ENCODE measurements around the gene SPATA32. TPM values are rescaled to one million over a fixed set of nuclear protein-coding genes. Genes with fewer than 3 reads are reported as not detected.
"Not testable (repeated sequence)": the region's sequence is repeated elsewhere in the genome, so short reads cannot be mapped to it uniquely, and the experiment has no call there.

SPATA32 gene
- total and polyA plus RNA-seq, 5 donors from 2014 or later: 0.20 to 0.60 (median 0.36) TPM; not detected in 2

DNA sequence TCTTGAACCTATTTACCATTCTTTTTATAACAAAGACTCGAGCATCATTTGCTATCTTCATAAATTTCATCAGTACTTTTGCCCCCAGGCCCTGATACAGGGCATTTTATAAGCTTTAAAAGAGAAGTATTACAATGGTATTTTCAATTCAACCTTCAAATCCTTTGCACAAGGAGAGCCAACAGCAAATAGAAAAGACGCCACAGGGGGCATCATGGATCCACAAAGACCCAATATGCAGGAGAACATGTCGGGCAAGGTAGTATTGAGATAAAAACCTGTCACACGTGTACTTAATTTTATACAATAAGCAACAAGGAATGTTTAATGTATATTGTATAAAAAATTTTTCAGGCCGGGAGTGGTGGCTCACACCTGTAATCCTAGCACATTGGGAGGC is 44.7 kb upstream of the SPATA32 start:
- Mint-ChIP-seq H3K4me3 (peak overlapping the region in 1 of 4 donors; percentile 64), H3K9me3 (no peaks in the 10 kb centered on the region), H3K27ac (peak overlapping the region in 2 of 3 donors; percentile 80 to 85), H3K36me3 (peaks cover 14% of the 10 kb centered on the region), H3K4me1 (peaks cover 36 to 85% (median 64%) of the 10 kb centered on the region in 4 donors), H3K27me3 (no peaks in the 10 kb centered on the region)
- peak overlapping the region; percentile 80 for H3K27ac ChIP-seq (ENCODE audit: insufficient read depth, low read length, poor library complexity, severe bottlenecking)
- H3K27me3 ChIP-seq (ENCODE audit: control insufficient read depth, insufficient read depth, low read length): no peaks in the 10 kb centered on the region
- no peaks in the 10 kb centered on the region for H3K9me3 ChIP-seq (ENCODE audit: control insufficient read depth in 2 of 2, low read length in 2 of 2)
- H3K4me3 ChIP-seq (ENCODE audit: low read depth, low read length): peak overlapping the region; percentile 7
- peaks cover 78% of the 10 kb centered on the region for H3K4me1 ChIP-seq (ENCODE audit: control insufficient read depth, insufficient read depth, low read length, poor library complexity, severe bottlenecking)
- DNase-seq (no peak), ATAC-seq (ENCODE audit: low read depth in 2 of 2) (no peak)
- H3K36me3 ChIP-seq (ENCODE audit: control insufficient read depth, insufficient read depth, low read length): peaks cover 16% of the 10 kb centered on the region

DNA sequence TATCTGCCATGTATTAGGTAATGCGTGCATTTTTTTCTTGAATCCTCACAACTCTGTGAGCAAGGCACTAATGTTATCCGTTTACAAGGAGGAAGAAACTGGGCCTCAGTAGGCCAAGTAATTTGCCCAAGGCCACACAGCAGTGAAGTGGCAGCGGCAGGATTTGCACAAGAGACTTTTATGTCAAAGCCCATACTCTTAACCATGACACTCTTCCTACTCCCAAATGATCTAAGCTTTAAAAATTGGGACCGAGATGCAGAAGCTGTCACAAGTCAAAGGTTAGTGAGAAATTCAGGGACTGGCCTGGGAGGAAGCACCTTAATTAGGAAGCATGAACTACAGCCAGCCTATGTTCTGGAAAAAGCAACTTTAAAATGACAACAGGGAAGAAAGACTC is 44.2 kb upstream of the SPATA32 start:
- Histone ChIP-seq H3K9me3 (ENCODE audit: control insufficient read depth in 2 of 2, low read length in 2 of 2) (no peaks in the 10 kb centered on the region), H3K27ac (ENCODE audit: insufficient read depth, low read length, poor library complexity, severe bottlenecking) (peak overlapping the region; percentile 80), H3K36me3 (ENCODE audit: control insufficient read depth, insufficient read depth, low read length) (peaks cover 16% of the 10 kb centered on the region), H3K4me3 (ENCODE audit: low read depth, low read length) (peak overlapping the region; percentile 7), H3K4me1 (ENCODE audit: control insufficient read depth, insufficient read depth, low read length, poor library complexity, severe bottlenecking) (peaks cover 73% of the 10 kb centered on the region), H3K27me3 (ENCODE audit: control insufficient read depth, insufficient read depth, low read length) (no peaks in the 10 kb centered on the region)
- DNase-seq: no peak
- no peaks in the 10 kb centered on the region for H3K27me3 Mint-ChIP-seq
- peak overlapping the region; percentile 76 to 85 (median 80) for H3K27ac Mint-ChIP-seq
- H3K4me3 Mint-ChIP-seq: peak overlapping the region in 1 of 4 donors; percentile 64
- peaks cover 36 to 85% (median 60%) of the 10 kb centered on the region in 4 donors for H3K4me1 Mint-ChIP-seq
- no peak for ATAC-seq (ENCODE audit: low read depth in 2 of 2)
- H3K36me3 Mint-ChIP-seq: peaks cover 14% of the 10 kb centered on the region
- no peaks in the 10 kb centered on the region for H3K9me3 Mint-ChIP-seq

DNA sequence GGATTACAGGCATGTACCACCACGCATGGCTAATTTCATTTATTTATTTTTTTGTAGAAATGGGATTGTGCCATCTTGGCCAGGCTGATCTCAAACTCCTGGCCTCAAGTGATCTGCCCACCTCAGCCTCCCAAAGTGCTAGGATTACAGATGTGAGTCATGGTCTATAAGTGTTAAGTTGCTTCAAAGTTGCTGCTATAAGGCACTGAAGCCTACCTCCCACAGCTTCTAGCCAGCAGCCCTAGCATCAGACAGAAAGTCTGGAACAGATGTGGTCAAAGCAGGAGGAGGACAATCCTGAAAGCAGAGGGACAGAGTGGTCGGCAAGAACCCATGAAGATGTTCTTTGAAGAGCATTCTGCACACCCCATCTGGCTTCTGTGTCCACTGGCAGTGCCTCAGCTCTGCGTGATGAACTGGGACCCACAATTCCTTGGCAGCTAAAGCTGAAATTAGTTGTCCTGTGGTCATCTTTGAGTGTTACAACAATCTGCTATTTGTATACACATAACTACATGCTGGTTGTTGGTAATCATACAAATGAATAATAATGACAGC is 43.7 kb upstream of the SPATA32 start:
- H3K27me3 ChIP-seq (ENCODE audit: control insufficient read depth, insufficient read depth, low read length): no peaks in the 10 kb centered on the region
- H3K4me3 ChIP-seq (ENCODE audit: low read depth, low read length): no peak overlapping the region
- ATAC-seq (ENCODE audit: low read depth in 2 of 2) (no peak), DNase-seq (no peak)
- no peaks in the 10 kb centered on the region for H3K27me3 Mint-ChIP-seq
- peak overlapping the region in 1 of 4 donors; percentile 64 for H3K4me3 Mint-ChIP-seq
- peaks cover 35 to 84% (median 59%) of the 10 kb centered on the region in 4 donors for H3K4me1 Mint-ChIP-seq
- peaks cover 12% of the 10 kb centered on the region for H3K36me3 Mint-ChIP-seq
- H3K27ac Mint-ChIP-seq: peak overlapping the region; percentile 22 to 80 (median 76)
- H3K4me1 ChIP-seq (ENCODE audit: control insufficient read depth, insufficient read depth, low read length, poor library complexity, severe bottlenecking): peaks cover 70% of the 10 kb centered on the region
- H3K9me3 Mint-ChIP-seq: no peaks in the 10 kb centered on the region
- no peaks in the 10 kb centered on the region for H3K9me3 ChIP-seq (ENCODE audit: control insufficient read depth in 2 of 2, low read length in 2 of 2)
- peaks cover 16% of the 10 kb centered on the region for H3K36me3 ChIP-seq (ENCODE audit: control insufficient read depth, insufficient read depth, low read length)
- no peak overlapping the region for H3K27ac ChIP-seq (ENCODE audit: insufficient read depth, low read length, poor library complexity, severe bottlenecking)

DNA sequence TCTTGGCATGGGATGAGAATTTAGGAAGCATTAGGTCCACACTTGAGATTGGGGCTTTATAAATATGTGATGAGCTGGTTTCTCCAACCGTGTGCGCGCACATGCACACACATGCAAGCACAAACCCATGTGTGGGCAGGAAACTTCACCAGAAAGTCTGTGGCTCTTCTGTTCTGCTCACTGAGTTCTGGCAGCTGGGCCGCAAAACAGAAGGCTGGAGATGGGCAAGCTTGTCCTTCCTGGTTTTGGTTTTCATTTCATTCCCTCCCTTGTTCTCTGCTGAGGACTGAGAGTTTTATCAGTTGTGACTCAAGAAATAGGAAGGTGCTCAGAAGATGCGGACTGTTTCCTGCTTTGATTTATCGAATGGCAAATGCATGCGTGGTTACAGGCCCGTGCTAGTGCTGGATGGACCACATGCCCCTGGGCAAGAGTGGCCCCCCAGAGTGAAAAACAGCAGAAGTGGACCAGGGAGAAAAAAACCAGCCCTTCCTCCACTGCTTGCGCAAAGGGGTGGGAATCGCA is 40.8 kb upstream of the SPATA32 start:
- Mint-ChIP-seq H3K9me3 (no peaks in the 10 kb centered on the region), H3K27ac (peak overlapping the region; percentile 67 to 86 (median 80)), H3K4me3 (peak overlapping the region; percentile 55 to 80 (median 65)), H3K36me3 (peaks cover 12% of the 10 kb centered on the region), H3K27me3 (no peaks in the 10 kb centered on the region), H3K4me1 (peaks cover 46 to 86% (median 64%) of the 10 kb centered on the region in 4 donors)
- no peaks in the 10 kb centered on the region for H3K27me3 ChIP-seq (ENCODE audit: control insufficient read depth, insufficient read depth, low read length)
- DNase-seq: peak in 2 of 3 donors; percentile 24 to 62
- H3K4me3 ChIP-seq (ENCODE audit: low read depth, low read length): peak overlapping the region; percentile 41
- H3K36me3 ChIP-seq (ENCODE audit: control insufficient read depth, insufficient read depth, low read length): peaks cover 20% of the 10 kb centered on the region
- H3K4me1 ChIP-seq (ENCODE audit: control insufficient read depth, insufficient read depth, low read length, poor library complexity, severe bottlenecking): peaks cover 66% of the 10 kb centered on the region
- H3K27ac ChIP-seq (ENCODE audit: insufficient read depth, low read length, poor library complexity, severe bottlenecking): peak overlapping the region; percentile 21
- ATAC-seq (ENCODE audit: low read depth in 2 of 2): peak; percentile 37 to 46
- H3K9me3 ChIP-seq (ENCODE audit: control insufficient read depth in 2 of 2, low read length in 2 of 2): no peaks in the 10 kb centered on the region

DNA sequence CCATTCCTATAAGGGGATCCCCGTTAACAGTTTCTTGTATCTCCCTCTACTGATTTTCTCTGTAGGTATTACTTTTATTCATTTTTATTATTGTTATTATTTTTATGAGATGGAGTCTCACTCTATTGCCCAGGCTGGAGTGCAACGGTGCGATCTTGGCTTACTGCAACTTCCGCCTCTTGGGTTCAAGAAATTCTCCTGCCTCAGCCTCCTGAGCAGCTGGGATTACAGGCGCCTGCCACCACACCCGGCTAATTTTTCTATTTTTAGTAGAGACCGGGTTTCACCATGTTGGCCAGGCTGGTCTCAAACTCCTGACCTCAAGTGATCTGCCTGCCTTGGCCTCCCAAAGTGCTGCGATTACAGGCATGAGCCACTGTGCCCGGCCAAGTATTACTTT is 40.3 kb upstream of the SPATA32 start:
- not testable (repeated sequence) for H3K27me3 ChIP-seq (ENCODE audit: control insufficient read depth, insufficient read depth, low read length); H3K9me3 ChIP-seq (ENCODE audit: control insufficient read depth in 2 of 2, low read length in 2 of 2); DNase-seq; H3K9me3 Mint-ChIP-seq; H3K4me3 ChIP-seq (ENCODE audit: low read depth, low read length); H3K36me3 Mint-ChIP-seq; H3K27me3 Mint-ChIP-seq; ATAC-seq (ENCODE audit: low read depth in 2 of 2)
- Histone ChIP-seq H3K36me3 (ENCODE audit: control insufficient read depth, insufficient read depth, low read length) (peaks cover 20% of the 10 kb centered on the region), H3K4me1 (ENCODE audit: control insufficient read depth, insufficient read depth, low read length, poor library complexity, severe bottlenecking) (peaks cover 66% of the 10 kb centered on the region), H3K27ac (ENCODE audit: insufficient read depth, low read length, poor library complexity, severe bottlenecking) (peak overlapping the region; percentile 21)
- Mint-ChIP-seq H3K4me1 (peaks cover 51 to 86% (median 63%) of the 10 kb centered on the region in 4 donors), H3K27ac (peak overlapping the region in 2 of 3 donors; percentile 67 to 80), H3K4me3 (peak overlapping the region in 2 of 4 donors; percentile 55 to 69)

DNA sequence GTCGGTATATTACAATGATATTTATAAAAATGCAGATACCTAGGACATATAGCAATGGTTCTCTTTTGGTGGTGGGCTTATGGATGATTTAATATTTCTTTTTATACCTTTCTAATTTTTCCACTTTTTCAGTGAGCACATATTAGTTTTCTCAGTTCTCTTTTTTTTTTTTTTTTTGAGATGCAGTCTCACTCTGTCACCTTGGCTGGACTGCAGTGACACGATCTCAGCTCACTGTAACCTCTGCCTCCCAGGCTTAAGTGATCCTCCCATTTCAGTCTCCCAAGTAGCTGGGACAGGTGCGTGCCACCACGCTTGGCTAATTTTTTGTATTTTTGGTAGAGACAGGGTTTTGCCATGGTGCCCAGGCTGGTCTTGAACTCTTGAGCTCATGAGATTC is 39.8 kb upstream of the SPATA32 start:
- DNase-seq (no peak), ATAC-seq (ENCODE audit: low read depth in 2 of 2) (no peak)
- peaks cover 12% of the 10 kb centered on the region for H3K36me3 Mint-ChIP-seq
- no peaks in the 10 kb centered on the region for H3K27me3 ChIP-seq (ENCODE audit: control insufficient read depth, insufficient read depth, low read length)
- H3K27ac ChIP-seq (ENCODE audit: insufficient read depth, low read length, poor library complexity, severe bottlenecking): peak overlapping the region; percentile 6
- H3K27me3 Mint-ChIP-seq: no peaks in the 10 kb centered on the region
- no peak overlapping the region for H3K27ac Mint-ChIP-seq
- H3K4me3 ChIP-seq (ENCODE audit: low read depth, low read length): no peak overlapping the region
- H3K9me3 ChIP-seq (ENCODE audit: control insufficient read depth in 2 of 2, low read length in 2 of 2): no peaks in the 10 kb centered on the region
- H3K4me1 Mint-ChIP-seq: peaks cover 55 to 90% (median 66%) of the 10 kb centered on the region in 4 donors
- H3K36me3 ChIP-seq (ENCODE audit: control insufficient read depth, insufficient read depth, low read length): peaks cover 20% of the 10 kb centered on the region
- no peaks in the 10 kb centered on the region for H3K9me3 Mint-ChIP-seq
- peaks cover 67% of the 10 kb centered on the region for H3K4me1 ChIP-seq (ENCODE audit: control insufficient read depth, insufficient read depth, low read length, poor library complexity, severe bottlenecking)
- H3K4me3 Mint-ChIP-seq: peak overlapping the region in 1 of 4 donors; percentile 12

DNA sequence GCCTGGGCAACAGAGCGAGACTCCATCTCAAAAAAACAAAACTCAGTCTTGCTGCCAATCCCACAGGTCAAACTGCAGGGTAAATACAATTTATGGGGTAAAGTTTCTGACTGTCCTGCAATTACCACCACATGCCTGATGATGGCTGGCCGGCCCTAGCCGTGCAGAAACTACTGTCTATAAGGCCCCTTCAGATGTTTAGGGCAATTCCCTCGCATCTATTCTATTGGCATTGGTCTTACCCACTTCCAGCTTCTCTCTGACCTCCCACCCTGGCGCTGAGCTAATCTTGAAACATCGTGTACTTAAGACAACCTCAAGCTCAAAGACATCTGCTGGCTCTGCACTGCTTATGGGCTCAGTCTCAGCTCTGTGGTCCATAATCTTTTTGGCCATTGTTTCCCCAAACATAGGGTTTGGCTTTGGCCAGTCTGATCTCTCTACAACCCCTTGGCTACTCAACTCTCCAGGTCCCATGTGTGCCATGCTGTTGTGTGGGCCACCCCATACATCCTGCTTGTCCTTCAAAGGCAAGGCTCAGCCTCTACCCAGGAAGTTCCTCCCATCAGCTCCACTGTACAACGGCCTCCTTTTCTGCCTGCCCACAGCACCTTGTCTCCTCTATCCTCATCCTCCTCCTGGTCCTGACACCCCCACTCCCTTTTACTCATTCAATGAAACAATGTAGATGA is 38.3 kb upstream of the SPATA32 start:
- DNase-seq: peak in 1 of 3 donors; percentile 43
- no peaks in the 10 kb centered on the region for H3K27me3 ChIP-seq (ENCODE audit: control insufficient read depth, insufficient read depth, low read length)
- no peak overlapping the region for H3K27ac ChIP-seq (ENCODE audit: insufficient read depth, low read length, poor library complexity, severe bottlenecking)
- peaks cover 47 to 93% (median 68%) of the 10 kb centered on the region in 4 donors for H3K4me1 Mint-ChIP-seq
- no peak for ATAC-seq (ENCODE audit: low read depth in 2 of 2)
- H3K27ac Mint-ChIP-seq: peak overlapping the region; percentile 47 to 85 (median 82)
- H3K9me3 Mint-ChIP-seq: no peaks in the 10 kb centered on the region
- peak overlapping the region in 2 of 4 donors; percentile 2 to 55 for H3K4me3 Mint-ChIP-seq
- no peak overlapping the region for H3K4me3 ChIP-seq (ENCODE audit: low read depth, low read length)
- H3K36me3 ChIP-seq (ENCODE audit: control insufficient read depth, insufficient read depth, low read length): peaks cover 25% of the 10 kb centered on the region
- no peaks in the 10 kb centered on the region for H3K9me3 ChIP-seq (ENCODE audit: control insufficient read depth in 2 of 2, low read length in 2 of 2)
- H3K36me3 Mint-ChIP-seq: peaks cover 14% of the 10 kb centered on the region
- H3K27me3 Mint-ChIP-seq: no peaks in the 10 kb centered on the region
- H3K4me1 ChIP-seq (ENCODE audit: control insufficient read depth, insufficient read depth, low read length, poor library complexity, severe bottlenecking): peaks cover 64% of the 10 kb centered on the region

Measured in CD4-positive, CD25-positive, alpha-beta regulatory T cell (primary cell).